GM21786 (cell line): ENCODE results near the gene CRYBG1.

Experiments
- ATAC-seq: cut with Tn5 transposase; IDR thresholded peaks from one replicate; pipeline ENCODE4 v1.9.1; 2021; ENCODE audit not compliant: unreplicated experiment

The CRYBG1 gene

GRCh38 chr6:106360410-106360988, at the start of gene CRYBG1:
TSS of gene CRYBG1 (plus strand) at chr6:106360717. CDS start at chr6:106360909, 192 bp downstream.
- ATAC-seq = peak; percentile 84

GRCh38 chr6:106315765-106316374, 44.6 kb upstream of the CRYBG1 start:
- ATAC-seq = no peak

GRCh38 chr6:106316375-106316766, 44.1 kb upstream of the CRYBG1 start:
- no peak for ATAC-seq

GRCh38 chr6:106318061-106318460, 42.5 kb upstream of the CRYBG1 start:
- ATAC-seq = no peak

- no peak for ATAC-seq
These were observed 41.7 kb upstream of the CRYBG1 start for GRCh38 chr6:106318851-106319250.

- ATAC-seq = no peak
These were observed 38.6 kb upstream of the CRYBG1 start for GRCh38 chr6:106321940-106322339.

- ATAC-seq = no peak
These were observed 35.7 kb upstream of the CRYBG1 start for GRCh38 chr6:106324726-106325335.

GRCh38 chr6:106325336-106326178, 35.0 kb upstream of the CRYBG1 start, which contains the start of gene ATG5:
TSS of gene ATG5 (minus strand) at chr6:106325760. CDS start at chr6:106316208, 9,552 bp downstream.
- ATAC-seq = peak; percentile 93

GRCh38 chr6:106334646-106335448, 25.7 kb upstream of the CRYBG1 start:
- no peak for ATAC-seq

- ATAC-seq = peak; percentile 65
These were observed 21.0 kb upstream of the CRYBG1 start for GRCh38 chr6:106339334-106340029.

- ATAC-seq = no peak
These were observed 13.3 kb upstream of the CRYBG1 start for GRCh38 chr6:106347219-106347618.

- no peak for ATAC-seq
These were observed 4.1 kb upstream of the CRYBG1 start for GRCh38 chr6:106356378-106356777.

GRCh38 chr6:106359959-106360409, 533 bp upstream of the CRYBG1 start:
- no peak for ATAC-seq

GRCh38 chr6:106360989-106361430, 493 bp downstream of the CRYBG1 start:
- peak; percentile 12 for ATAC-seq

- no peak for ATAC-seq
These were observed 3.1 kb downstream of the CRYBG1 start for GRCh38 chr6:106363401-106364138.

- no peak for ATAC-seq
These were observed 9.2 kb downstream of the CRYBG1 start for GRCh38 chr6:106369739-106370138.

GRCh38 chr6:106370639-106371038, 10.1 kb downstream of the CRYBG1 start:
- no peak for ATAC-seq

GRCh38 chr6:106372838-106373501, 12.5 kb downstream of the CRYBG1 start:
- ATAC-seq = no peak
